Measurements from ENCODE around the gene LIMK2. TPM values are rescaled to one million over a fixed set of nuclear protein-coding genes. Genes with fewer than 3 reads are reported as not detected.

The LIMK2 gene
- total and polyA plus RNA-seq, 10 of the 15 experiments (the other 5 are each of a cell fraction or from before 2014, with no cell fraction given): 2.9 to 40.4 (median 26.7) TPM

- TF ChIP-seq EP300 (IDR thresholded peaks at IDR 0.05; ENCODE audit: borderline replicate concordance in 1 of 2, control insufficient read depth in 1 of 2, low read depth in 2 of 2, low read length in 2 of 2): no peak
- no peak for TF ChIP-seq CHD2 (IDR thresholded peaks at IDR 0.05; ENCODE audit: borderline replicate concordance, low read depth, low read length)
Measured at GRCh38 chr22:31241936-31242335, 29.8 kb downstream of the LIMK2 start (continued).

- BruUV-seq (replicated peaks): no TSS peak
- Histone ChIP-seq H2AFZ (ENCODE audit: control insufficient read depth, low read depth, low read length) (no peak overlapping the region), H3K4me1 (ENCODE audit: control insufficient read depth, insufficient read depth, low read length) (no peaks in the 10 kb centered on the region), H3K9ac (ENCODE audit: control insufficient read depth, insufficient read depth, low read length) (no peak overlapping the region), H3K79me2 (ENCODE audit: control insufficient read depth, insufficient read depth, low read length) (no peaks in the 10 kb centered on the region; the same call in none of the 2 replicates), H3K9me3 (replicated peaks; ENCODE audit: control insufficient read depth, insufficient read depth, low read length) (no peaks in the 10 kb centered on the region), H3K36me3 (ENCODE audit: control insufficient read depth in 2 of 2, insufficient read depth in 2 of 2, low read length in 1 of 2) (peaks cover 6% of the 10 kb centered on the region in 2 experiments), H4K20me1 (ENCODE audit: control insufficient read depth, insufficient read depth) (no peaks in the 10 kb centered on the region; the same call in 1 of the 2 replicates), H3K27me3 (replicated peaks in 1 of 2; ENCODE audit: control insufficient read depth in 2 of 2, insufficient read depth in 2 of 2, low read length in 1 of 2) (no peaks in the 10 kb centered on the region), H3K4me2 (ENCODE audit: control insufficient read depth, insufficient read depth) (no peak overlapping the region), H3K4me3 (no peak overlapping the region), H3K27ac (ENCODE audit: control insufficient read depth, insufficient read depth) (no peak overlapping the region)
- ATAC-seq (no peak), DNase-seq (ENCODE audit: low read depth, low spot score) (no peak), FAIRE-seq (no peak)
- in situ Hi-C loops (cut with MboI): no loop called here
- TF ChIP-seq GABPA (IDR thresholded peaks at IDR 0.05; ENCODE audit: low read depth) (no peak), HCFC1 (IDR thresholded peaks at IDR 0.05; ENCODE audit: low read length) (no peak), POLR2AphosphoS2 (IDR thresholded peaks at IDR 0.05; ENCODE audit: low read depth, low read length) (no peak), MAX (IDR thresholded peaks at IDR 0.05; ENCODE audit: low read depth, low read length) (no peak), NFYB (IDR thresholded peaks at IDR 0.05; ENCODE audit: insufficient read depth, low read depth, low read length) (no peak), RB1 (IDR thresholded peaks at IDR 0.05; ENCODE audit: borderline replicate concordance) (no peak), POLR2AphosphoS5 (IDR thresholded peaks at IDR 0.05; ENCODE audit: low read length) (no peak), POLR2A (IDR thresholded peaks at IDR 0.05; ENCODE audit: low read depth, low read length) (no peak), CREB1 (IDR thresholded peaks at IDR 0.05; ENCODE audit: low read depth) (no peak), CHD4 (IDR thresholded peaks at IDR 0.05) (no peak), NFYA (IDR thresholded peaks at IDR 0.05; ENCODE audit: borderline replicate concordance, low read depth, low read length) (no peak)
- intact Hi-C loops (cut with micrococcal nuclease; ENCODE audit: unreplicated experiment): no loop called here
- CTCF ChIA-PET: interaction anchor here (1.9 kb wide), 1 partner anchor 13 kb away, joined by 6 read pairs; no protein-coding TSS in a partner anchor
- RAD21 ChIA-PET (ENCODE audit: unreplicated experiment): interaction anchor here (0.6 kb wide), 1 partner anchor 477 kb away, joined by 3 read pairs; no protein-coding TSS in a partner anchor
- SMC1A ChIA-PET (ENCODE audit: uncharacterized antibody, unreplicated experiment): no interaction called here
- WGBS (ENCODE audit: insufficient coverage, insufficient replicate concordance, low lambda C conversion rate, missing lambda C conversion rate): 83% methylated on average over 5 of the region's 5 CpGs
- POLR2A ChIA-PET: no interaction called here
Measured at GRCh38 chr22:31243339-31244045, 31.4 kb downstream of the LIMK2 start.

Data from GM12878 (cell line).